Measurements from ENCODE around the gene MBD3L4.
A peak's percentile ranks its signal among the peaks of the same experiment; 100 is the strongest.
"Not testable (repeated sequence)": the region's sequence is repeated elsewhere in the genome, so short reads cannot be mapped to it uniquely, and the experiment has no call there.

The MBD3L4 gene

DNA sequence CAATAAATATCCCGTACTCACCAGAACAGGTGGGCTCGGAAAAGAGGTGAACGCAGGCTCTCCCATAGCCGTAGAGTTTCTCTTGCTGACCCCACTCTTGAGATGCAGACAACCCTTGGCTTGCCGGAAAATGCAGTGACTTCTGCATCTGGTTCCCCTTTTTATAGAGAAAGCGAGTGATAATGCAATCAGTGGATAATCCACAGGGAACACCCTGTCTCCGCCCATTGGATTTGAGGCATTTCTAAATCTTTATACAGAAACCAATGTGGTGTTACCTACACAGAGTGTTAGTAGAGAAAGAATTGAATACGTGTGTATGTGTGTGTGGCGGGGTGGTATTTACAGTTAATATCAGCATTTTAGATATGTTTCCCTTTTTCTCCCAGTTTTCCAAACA is at the start of gene MBD3L4:
MBD3L4 (minus strand) TSS at position 101 of the 400 bp plus-strand sequence; CDS start at position 66, 35 bp downstream.
- ATAC-seq, DNase-seq: not testable (repeated sequence)

DNA sequence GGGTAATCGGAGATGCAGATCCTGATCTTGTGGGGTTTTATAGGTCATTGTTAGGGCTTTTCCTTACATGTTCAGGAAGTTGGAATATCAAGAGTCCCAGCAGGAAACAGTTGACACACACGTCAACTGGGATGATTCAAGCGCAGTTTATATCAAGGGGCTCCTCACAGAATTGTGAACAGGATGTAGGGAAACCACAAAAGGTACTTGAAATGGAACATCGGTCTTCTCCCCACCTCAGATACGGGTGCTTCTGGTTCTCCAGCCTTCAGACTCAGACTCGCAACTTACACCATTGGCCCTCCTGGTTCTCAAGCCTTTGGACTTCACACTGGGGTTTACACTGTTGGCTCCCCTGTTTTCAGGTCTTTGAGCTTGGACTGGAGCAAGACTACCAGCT is 49.0 kb upstream of the MBD3L4 start:
- DNase-seq (no peak), ATAC-seq (no peak)

DNA sequence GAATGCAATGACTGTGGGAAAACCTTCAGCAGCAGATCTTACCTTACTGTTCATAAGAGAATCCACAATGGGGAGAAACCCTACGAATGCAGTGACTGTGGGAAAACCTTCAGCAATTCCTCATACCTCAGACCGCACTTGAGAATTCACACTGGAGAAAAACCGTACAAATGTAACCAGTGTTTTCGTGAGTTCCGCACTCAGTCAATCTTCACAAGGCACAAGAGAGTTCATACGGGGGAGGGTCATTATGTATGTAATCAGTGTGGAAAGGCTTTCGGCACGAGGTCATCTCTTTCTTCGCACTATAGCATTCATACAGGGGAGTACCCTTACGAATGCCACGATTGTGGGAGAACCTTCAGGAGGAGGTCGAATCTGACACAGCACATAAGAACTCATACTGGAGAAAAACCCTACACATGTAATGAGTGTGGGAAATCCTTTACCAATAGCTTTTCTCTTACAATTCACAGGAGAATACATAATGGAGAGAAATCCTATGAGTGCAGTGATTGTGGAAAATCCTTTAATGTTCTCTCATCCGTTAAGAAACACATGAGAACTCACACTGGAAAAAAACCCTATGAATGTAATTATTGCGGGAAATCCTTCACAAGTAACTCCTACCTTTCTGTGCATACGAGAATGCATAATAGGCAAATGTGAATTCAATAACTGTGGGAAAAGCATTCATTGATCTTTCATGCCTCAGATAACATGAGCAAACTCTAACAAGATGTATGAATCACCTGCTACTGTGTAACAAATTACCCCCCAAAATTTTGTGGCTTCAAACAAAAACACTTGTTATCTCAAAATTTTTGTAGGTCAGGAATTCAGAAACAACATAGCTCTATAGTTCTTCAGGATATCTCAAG is 43.3 kb upstream of the MBD3L4 start:
- ATAC-seq (no peak), DNase-seq (no peak)

DNA sequence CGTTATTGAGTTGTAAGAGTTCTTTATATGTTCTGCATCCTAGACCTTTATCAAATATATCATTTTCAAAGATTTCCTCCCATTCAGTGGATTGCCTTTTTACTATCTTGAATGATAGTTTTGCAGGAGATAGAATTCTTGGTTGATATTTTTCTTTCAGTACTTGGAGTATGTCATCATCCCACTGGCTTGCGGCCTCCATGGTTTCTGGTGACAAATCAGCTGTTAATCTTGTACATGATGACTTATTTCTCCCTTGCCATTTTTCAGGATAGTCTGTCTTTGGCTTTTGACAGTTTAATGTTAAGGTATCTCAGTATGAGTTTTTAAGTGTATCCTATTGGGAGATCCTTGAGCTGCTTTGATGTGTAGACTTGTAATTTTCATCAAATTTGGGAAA is 38.0 kb upstream of the MBD3L4 start:
- DNase-seq (no peak), ATAC-seq (no peak)

DNA sequence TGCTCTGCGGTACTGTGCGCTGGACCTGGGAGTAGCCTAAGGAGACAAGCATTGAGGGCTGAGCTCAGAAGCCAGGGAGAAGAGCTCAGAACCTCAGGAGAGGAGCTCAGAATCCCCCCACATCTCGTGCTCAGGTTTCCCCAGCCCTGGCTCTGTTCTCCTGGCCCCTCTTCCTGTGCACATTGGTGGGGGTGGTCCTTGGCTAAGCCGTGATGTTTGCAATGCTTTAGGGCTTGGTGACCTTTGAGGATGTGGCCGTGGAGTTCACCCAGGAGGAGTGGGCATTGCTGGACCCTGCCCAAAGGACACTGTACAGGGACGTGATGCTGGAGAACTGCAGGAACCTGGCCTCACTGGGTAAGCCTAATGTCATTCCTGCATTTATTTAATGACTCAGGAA is 36.2 kb upstream of the MBD3L4 start:
- ATAC-seq (no peak), DNase-seq (no peak)

DNA sequence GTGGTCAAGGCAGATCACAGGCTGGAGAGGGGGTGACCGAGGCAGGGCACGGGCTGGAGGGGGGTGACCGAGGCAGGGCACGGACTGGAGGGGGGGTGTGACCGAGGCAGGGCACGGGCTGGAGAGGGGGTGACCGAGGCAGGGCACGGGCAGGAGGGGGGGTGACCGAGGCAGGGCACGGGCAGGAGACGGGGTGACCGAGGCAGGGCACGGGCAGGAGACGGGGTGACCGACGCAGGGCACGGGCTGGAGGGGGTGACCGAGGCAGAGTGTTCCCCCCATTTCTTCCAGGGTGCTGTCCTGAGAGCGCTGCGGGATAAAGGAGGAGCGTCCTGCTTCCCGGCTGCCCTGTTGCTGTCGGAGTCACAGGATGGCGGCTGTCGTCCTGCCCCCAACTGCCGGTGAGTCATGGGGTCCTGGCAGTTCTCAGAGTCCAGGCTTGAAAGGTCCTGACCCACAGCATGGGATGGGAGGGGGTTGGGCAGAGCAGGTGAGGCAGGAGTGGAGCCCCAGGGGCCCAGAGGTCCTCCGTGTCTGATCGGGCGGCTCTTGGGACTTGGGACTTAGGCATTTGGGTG is 34.8 kb upstream of the MBD3L4 start:
- no peak for DNase-seq
- ATAC-seq = no peak

DNA sequence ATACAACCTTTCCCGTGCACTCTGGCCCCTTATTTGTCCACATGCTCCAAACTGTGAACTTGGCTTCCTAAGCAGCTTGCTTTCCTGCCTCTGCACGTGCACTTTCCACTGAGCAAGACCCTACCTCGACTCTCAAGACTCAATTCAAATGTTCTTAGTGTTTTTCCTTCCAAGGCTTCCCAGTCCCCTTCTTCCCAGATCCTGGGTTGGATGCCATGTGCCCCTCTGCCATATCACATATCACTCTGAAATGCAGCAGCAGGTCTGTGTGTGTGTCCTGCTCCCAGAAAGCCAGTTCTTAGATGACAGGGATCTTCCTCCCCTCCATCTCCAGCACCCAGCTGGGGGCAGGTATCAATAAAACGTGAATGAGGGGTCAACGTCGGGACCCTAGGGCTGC is 32.6 kb upstream of the MBD3L4 start:
- ATAC-seq = no peak
- DNase-seq = no peak

DNA sequence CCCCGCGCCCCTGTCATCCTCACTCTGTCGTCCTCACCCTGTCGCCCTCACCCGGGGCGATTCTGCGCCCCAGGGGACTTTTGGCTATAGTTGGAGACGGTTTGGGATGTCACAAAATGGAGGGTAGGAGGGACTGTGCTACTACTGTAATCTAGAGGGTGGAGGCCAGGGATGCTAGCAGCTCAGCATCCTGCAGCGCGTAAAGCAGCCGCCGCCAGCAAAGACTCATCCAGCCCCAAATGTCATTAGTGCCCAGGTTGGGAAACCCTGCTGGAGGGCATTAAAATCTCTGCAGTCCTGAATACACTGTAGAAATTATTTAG is 29.9 kb upstream of the MBD3L4 start:
- no peak for DNase-seq

DNA sequence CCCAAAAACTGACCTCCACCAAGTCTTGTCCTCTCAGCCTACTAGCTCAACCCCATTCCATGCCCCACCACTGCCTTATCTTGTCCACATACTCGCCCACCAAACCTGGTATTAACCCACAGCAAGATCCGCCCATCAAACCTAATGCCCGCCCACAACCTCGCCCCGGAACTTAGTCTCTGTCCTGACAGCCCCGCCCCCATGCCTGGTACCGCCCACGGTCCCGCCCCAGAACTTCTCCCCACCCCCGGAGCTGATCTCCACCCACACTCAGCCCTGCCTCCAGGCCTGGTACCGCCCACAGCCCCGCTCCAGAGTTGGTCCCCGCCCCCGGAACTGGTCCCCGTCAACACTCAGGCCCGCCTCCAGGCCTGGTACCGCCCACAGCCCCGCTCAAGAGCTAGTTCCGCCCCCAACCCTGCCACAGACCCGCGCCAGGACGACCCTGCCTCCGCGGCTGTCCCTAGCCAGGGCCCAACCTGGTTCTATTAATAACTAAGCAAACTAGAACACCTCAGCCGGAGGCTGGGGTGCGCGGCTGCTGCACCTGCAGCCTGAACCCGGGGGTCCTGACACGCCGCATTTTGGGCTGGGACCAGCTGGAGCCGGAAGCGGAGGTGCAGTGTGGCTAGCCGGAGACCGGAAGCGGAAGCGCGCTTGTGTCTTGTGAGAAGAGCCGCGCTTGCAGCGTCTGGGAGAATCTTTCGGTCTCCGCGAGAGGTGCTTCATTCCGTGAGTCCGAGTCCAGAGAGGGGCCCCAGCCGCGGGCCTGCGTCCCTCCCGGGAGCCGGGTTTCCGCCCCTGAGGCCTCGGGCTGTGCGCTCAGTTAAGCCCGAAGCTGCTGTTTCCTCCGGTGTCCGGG is 29.3 kb upstream of the MBD3L4 start, which contains the start of gene ZNF557:
ZNF557 (plus strand) TSS at position 662 of the 862 bp plus-strand sequence. CDS start 5,372 bp downstream, outside the sequence.
- ATAC-seq = peak; percentile 95
- peak; percentile 99 for DNase-seq

More for the DNA sequence above, 29.9 kb upstream of the MBD3L4 start:
- peak; percentile 24 for ATAC-seq

DNA sequence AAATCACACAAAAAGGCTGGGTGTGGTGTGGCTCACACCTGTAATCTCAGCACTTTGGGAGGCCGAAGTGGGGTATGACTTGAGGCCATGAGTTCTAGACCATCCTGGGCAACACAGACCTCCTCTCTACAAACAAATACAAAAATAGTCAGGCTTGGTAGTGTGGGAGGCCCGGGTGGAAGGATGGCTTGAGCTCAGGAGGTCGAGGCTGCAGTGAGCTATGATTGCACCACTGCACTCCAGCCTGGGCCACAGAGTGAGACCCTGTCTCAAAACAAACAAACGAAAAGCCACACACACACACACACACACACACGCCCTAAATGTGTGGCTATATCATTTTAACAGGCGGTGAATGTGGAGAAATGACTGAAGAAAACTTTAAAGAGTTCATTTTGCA is 28.6 kb upstream of the MBD3L4 start:
- DNase-seq (no peak), ATAC-seq (no peak)

DNA sequence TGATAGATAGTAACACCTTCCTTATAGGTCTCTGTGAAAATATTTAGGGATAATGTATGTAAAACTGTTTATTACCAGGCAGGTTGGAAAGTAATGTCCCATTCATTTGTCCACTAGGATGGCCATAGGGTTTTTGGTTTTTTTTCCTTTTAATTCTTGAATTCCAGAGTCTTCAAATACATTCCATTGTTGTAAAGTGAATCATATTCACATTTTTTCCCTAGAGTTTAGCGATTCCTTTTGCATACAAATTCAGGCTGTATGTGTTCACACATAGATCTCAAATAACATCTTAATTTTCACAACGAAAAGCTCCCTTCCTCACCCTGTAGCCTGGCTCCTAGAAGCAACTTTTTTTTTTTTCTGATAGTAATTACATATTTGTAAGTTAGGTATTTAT is 27.7 kb upstream of the MBD3L4 start:
- DNase-seq (no peak), ATAC-seq (no peak)

DNA sequence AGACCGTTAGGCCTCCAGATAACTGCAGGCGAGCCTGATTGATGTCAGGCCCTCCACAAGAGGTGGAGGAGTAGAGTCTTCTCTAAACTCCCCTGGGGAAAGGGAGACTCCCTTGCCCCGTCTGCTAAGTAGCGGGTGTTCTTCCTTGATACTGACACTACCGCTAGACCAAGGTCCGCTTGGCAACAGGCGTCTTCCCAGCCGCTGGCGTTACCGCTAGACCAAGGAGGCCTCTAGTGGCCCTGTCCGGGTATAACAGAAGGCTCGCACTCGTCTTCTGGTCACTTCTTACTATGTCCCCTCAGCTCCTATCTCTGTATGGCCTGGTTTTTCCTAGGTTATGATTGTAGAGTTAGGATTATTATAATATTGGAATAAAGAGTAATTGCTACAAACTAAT is 27.1 kb upstream of the MBD3L4 start:
- not testable (repeated sequence) for DNase-seq, ATAC-seq

DNA sequence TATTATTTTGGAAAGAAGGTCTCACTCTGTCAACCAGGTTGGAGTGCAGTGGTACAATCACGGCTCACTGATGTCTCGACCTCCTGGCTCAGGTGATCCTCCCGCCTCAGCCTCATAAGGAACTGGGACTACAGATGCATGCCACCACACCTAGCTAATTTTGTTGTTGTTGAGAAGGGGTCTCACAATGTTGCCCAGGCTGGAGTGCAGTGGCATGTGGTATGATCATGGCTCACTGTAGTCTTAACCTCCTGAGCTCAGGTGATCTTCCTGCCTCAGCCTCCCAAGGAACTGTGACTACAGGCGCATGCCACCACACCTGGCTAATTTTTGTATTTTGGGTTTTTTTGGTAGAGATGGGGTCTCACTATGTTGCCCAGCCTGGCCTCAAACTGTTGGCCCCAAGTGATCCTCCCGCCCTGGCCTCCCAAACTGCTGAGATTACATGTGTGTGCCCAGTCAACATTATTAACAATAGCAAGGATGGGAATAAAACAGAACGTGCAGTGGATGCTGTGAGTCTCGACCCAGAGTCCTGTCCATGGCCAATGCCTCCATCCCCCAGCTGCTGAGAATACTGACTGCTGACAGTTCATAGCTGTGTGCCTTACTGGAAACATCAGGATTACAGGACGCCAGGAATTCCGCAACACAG is 23.9 kb upstream of the MBD3L4 start:
- DNase-seq (no peak), ATAC-seq (no peak)

DNA sequence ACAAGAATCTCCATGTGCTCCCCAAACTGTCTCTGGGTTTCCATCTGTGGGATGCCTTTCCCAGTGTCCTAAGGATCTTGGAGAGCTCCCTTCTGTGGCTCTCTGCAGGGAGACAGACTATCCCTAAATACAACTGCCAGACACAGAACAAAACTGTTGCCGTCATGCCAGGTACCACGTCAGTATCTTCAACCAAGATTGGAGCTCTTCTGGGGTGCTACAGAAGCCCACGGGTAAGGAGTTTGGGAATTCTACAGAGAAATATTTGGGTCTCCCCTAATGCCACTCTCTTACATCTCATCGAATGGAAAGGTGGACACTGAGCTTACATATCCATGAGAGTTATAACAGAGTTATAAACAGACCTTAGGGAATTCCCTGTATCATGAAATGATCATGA is 23.4 kb upstream of the MBD3L4 start:
- ATAC-seq = no peak
- DNase-seq = no peak

DNA sequence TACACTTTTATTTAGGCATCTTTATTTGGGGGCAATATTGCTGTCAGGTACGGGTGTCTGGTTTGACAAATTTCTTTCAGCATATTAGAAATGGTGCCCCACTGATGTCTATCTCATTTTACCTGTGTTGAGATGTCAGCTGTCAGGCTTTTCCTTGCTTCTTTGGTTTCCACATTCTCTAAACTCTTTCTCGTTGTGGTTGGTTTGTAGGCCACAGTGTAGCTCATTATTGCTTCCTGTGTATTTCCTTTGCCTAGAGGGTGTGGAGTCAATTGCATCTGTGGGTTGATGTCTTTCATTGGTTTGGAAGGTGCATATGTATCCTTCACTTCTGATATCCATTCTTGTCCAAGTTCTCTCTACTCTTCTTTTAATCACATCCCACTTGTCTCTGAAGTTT is 20.0 kb upstream of the MBD3L4 start:
- DNase-seq, ATAC-seq: not testable (repeated sequence)

DNA sequence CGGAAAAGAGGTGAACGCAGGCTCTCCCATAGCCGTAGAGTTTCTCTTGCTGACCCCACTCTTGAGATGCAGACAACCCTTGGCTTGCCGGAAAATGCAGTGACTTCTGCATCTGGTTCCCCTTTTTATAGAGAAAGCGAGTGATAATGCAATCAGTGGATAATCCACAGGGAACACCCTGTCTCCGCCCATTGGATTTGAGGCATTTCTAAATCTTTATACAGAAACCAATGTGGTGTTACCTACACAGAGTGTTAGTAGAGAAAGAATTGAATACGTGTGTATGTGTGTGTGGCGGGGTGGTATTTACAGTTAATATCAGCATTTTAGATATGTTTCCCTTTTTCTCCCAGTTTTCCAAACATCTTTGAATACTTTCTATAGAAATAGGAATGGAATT is 18.6 kb upstream of the MBD3L4 start, which contains the start of gene MBD3L3:
MBD3L3 (minus strand) TSS at position 101 of the 400 bp plus-strand sequence; CDS start at position 30, 71 bp downstream.
- not testable (repeated sequence) for DNase-seq, ATAC-seq

DNA sequence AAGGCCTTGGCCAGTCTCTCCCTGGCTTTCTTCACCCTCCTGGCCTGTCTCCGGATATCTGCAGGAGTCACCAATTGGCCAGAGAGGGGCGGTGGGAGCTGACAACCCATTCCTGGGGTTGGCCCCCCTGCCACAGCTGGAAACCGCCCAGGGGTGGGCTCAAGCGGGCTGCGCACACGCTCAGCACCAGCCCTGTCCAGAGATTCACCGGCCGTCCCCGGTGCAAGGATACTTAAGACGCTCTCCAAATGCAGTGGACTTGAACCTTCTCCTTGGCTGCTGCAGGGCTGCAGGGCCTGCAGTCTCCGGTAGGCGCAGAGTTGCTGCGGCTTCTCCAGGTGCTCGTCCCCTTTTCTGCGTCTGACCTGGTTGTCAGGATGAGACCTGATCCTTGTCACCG is 16.4 kb upstream of the MBD3L4 start:
- DNase-seq, ATAC-seq: not testable (repeated sequence)

DNA sequence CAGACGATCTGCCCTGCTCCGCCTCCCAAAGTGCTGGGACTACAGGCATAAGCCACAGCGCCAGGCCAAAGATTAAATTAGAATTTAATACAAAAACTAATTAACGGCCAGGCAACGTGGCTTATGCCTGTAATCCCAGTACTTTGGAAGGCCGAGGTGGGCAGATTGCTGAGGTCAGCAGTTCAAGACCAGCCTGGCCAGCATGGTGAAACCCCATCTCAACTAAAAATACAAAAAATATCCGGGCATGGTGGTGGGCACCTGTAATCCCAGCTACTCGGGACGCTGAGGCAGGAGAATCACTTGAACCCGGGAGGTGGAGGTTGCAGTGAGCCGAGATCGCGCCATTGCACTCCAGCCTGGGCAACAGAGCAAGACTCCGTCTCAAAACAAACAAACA is 15.7 kb upstream of the MBD3L4 start:
- not testable (repeated sequence) for ATAC-seq, DNase-seq

DNA sequence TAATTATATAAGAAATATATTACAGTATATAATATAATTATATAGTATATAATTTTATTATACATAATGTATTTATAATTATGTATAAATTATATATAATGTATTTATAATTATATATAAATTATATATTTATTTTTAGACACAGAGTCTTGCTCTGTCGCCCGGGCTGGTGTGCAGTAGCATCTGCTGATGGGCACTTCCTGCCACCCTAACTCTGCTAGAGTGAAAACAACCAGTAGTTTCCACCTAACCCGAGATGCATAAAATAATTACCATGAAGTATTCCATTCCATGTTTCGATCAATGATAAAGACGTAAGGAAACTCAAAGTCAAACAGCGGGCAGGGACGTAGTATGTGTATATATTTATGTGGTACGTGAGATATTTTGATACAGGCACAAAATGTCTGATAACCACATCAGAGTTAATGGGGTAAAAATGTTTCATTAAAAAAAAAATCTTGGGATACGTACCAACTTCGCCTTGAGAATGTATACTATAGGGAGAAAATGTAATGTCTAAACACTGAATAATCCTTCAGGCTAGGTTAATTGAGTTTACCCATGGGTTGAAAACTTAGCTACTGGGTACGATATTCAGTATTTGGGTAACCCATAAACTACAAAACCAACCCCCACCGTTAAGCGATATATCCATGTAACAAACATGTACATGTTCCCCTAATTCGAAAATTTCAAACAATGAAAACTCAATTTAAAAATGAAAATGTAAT is 14.8 kb upstream of the MBD3L4 start:
- DNase-seq, ATAC-seq: not testable (repeated sequence)

DNA sequence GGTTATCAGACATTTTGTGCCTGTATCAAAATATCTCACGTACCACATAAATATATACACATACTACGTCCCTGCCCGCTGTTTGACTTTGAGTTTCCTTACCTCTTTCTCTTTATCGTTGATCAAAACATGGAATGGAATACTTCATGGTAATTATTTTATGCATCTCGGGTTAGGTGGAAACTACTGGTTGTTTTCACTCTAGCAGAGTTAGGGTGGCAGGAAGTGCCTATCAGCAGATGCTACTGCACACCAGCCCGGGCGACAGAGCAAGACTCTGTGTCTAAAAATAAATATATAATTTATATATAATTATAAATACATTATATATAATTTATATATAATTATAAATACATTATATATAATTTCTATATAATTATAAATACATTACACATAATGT is 12.9 kb upstream of the MBD3L4 start:
- not testable (repeated sequence) for DNase-seq, ATAC-seq

DNA sequence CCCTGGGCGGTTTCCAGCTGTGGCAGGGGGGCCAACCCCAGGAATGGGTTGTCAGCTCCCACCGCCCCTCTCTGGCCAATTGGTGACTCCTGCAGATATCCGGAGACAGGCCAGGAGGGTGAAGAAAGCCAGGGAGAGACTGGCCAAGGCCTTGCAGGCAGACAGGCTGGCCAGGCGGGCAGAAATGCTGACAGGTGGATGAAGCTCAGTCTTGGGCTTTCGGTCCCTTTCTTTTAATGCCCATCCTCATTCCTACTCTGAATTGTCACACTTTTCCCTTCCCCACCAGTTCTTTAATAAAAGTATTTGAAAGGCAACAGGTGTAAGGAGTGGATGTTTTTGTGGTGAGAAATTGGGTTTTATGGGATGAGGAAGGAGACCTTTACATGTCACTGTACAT is 11.4 kb upstream of the MBD3L4 start:
- DNase-seq, ATAC-seq: not testable (repeated sequence)
